ENCODE data around the gene SLC35F3.

GRCh38 chr1:234170622-234171021 is 266.1 kb downstream of the SLC35F3 start:
- TF ChIP-seq, protein P1, sequence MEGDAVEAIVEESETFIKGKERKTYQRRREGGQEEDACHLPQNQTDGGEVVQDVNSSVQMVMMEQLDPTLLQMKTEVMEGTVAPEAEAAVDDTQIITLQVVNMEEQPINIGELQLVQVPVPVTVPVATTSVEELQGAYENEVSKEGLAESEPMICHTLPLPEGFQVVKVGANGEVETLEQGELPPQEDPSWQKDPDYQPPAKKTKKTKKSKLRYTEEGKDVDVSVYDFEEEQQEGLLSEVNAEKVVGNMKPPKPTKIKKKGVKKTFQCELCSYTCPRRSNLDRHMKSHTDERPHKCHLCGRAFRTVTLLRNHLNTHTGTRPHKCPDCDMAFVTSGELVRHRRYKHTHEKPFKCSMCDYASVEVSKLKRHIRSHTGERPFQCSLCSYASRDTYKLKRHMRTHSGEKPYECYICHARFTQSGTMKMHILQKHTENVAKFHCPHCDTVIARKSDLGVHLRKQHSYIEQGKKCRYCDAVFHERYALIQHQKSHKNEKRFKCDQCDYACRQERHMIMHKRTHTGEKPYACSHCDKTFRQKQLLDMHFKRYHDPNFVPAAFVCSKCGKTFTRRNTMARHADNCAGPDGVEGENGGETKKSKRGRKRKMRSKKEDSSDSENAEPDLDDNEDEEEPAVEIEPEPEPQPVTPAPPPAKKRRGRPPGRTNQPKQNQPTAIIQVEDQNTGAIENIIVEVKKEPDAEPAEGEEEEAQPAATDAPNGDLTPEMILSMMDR (IDR thresholded peaks at IDR 0.05): no peak
- no peak for TF ChIP-seq POLR2A (IDR thresholded peaks at IDR 0.05)

Measured in Peyer's patch (tissue), 4 donors.